ENCODE data around the gene AGAP1. TPM values are rescaled to one million over a fixed set of nuclear protein-coding genes. Genes with fewer than 3 reads are reported as not detected.

AGAP1 gene
- total RNA-seq, 1 experiment from 2014 or later, result 25.8 TPM

DNA sequence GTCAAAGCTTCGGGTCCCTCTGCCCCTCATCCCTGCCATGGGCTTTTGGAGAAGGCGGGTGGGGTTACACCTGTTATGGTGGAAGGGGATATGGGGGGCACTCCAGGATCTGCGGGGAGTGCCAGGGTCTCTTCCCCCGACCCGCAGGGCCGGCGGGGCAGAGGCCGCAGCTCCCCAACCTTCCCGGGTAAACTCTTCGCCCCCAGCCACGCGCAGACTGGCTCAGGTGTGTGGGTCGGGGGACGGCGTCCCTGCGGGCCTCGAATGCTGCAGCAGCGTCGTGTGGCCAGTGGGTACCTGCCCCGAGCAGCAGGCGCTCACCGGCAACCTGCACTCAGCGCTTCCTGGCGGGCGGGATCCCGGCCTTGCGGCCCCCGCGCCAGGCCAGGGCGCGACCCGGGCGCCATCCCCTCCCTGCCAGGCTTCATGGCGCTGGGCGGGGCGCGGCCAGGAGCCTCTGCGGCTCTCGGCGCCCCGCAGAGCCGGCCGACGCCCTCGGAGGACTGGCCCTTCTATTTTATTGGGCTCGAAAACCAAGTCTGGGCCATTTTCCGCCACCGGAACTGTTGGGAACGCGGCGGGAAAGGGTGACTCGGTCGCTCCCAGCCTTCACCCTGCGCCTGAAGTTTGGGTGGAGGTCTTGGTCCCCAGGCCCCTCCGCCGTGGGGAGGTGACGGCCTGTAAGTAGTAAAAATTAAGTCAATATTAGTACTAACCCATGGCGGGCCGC lies 669.8 kb downstream of the AGAP1 start:
- Histone ChIP-seq H4K91ac (ENCODE audit: insufficient read length, low read depth, low read length) (no peak overlapping the region), H3K4ac (ENCODE audit: low read depth, low read length) (no peak overlapping the region), H2BK20ac (ENCODE audit: low read depth, low read length, poor library complexity, severe bottlenecking) (no peak overlapping the region), H2BK120ac (ENCODE audit: low read depth, low read length, poor library complexity, severe bottlenecking) (no peak overlapping the region), H2AFZ (ENCODE audit: low read length) (no peak overlapping the region), H4K5ac (ENCODE audit: insufficient read length, low read depth, low read length) (no peak overlapping the region), H3K4me1 (ENCODE audit: insufficient read depth, low read length) (peaks cover 4% of the 10 kb centered on the region; the same call in 1 of the 2 replicates), H3T11ph (ENCODE audit: low read length) (no peak overlapping the region), H3K79me2 (ENCODE audit: insufficient read depth, low read length) (no peaks in the 10 kb centered on the region), H3K79me1 (ENCODE audit: insufficient read depth, low read depth, low read length, poor library complexity, severe bottlenecking) (no peaks in the 10 kb centered on the region), H3K27me3 (ENCODE audit: insufficient read depth, low read length) (peaks cover 68% of the 10 kb centered on the region), H3K27ac (ENCODE audit: insufficient read length, low read depth, low read length) (no peak overlapping the region), H3K56ac (ENCODE audit: insufficient read length, low read depth, low read length) (no peak overlapping the region), H3K9ac (ENCODE audit: extremely low read depth, insufficient read length, low read length) (no peak overlapping the region), H2AK5ac (ENCODE audit: insufficient read length, low read length) (no peak overlapping the region), H2BK15ac (ENCODE audit: low read depth, low read length) (no peak overlapping the region), H4K8ac (replicated peaks; ENCODE audit: insufficient read length, low read depth, low read length) (no peak overlapping the region), H3K9me3 (ENCODE audit: control insufficient read depth, low read depth, low read length) (no peaks in the 10 kb centered on the region), H3K4me2 (ENCODE audit: insufficient read depth, insufficient read length, low read length) (peak overlapping the region; percentile 56), H3K23ac (ENCODE audit: insufficient read length, low read depth, low read length) (no peak overlapping the region), H2BK12ac (ENCODE audit: insufficient read length, low read depth, low read length) (no peak overlapping the region), H2BK5ac (ENCODE audit: insufficient read length, low read length) (no peak overlapping the region), H3K18ac (ENCODE audit: insufficient read length, low read depth, low read length) (no peak overlapping the region), H3K14ac (ENCODE audit: insufficient read depth, low read length) (no peak overlapping the region), H4K20me1 (ENCODE audit: control insufficient read depth, insufficient read depth, insufficient read length) (no peaks in the 10 kb centered on the region), H3K23me2 (ENCODE audit: insufficient read length, low read depth, low read length, poor library complexity, severe bottlenecking) (peaks cover 21% of the 10 kb centered on the region)
- Mint-ChIP-seq H3K36me3 (ENCODE audit: insufficient read depth in 1 of 3, low read depth in 3 of 3) (peaks cover 0 to 2% (median 0%) of the 10 kb centered on the region in 3 experiments; a peak in 2 of 7 replicates), H3K9me3 (peaks cover 0 to 3% of the 10 kb centered on the region in 2 experiments; a peak in 2 of 5 replicates), H3K4me1 (peaks cover 41 to 47% of the 10 kb centered on the region in 2 experiments), H3K27ac (no peak overlapping the region), H3K27me3 (ENCODE audit: low read depth) (peaks cover 92% of the 10 kb centered on the region), H3K4me3 (peak overlapping the region; percentile 29 to 69; a peak in 2 of 5 replicates)
- no peak for TF ChIP-seq CTCF (conservative IDR thresholded peaks at IDR 0.05)
- no peak for DNase-seq
- no CpG with 5 or more reads among the region's 59 CpGs for WGBS (ENCODE audit: extremely low coverage, insufficient read length, low lambda C conversion rate)

Data from H9 (cell line).